HepG2 (cell line): ENCODE measurements around the gene INPP5K. TPM values are rescaled to one million over a fixed set of nuclear protein-coding genes. Genes with fewer than 3 reads are reported as not detected.
A peak's percentile ranks its signal among the peaks of the same experiment; 100 is the strongest.

ENCODE experiments used
- ATAC-seq: fragments of 200-7000 bp; cut with Tn5 transposase; 3 replicates; pipeline ENCODE4 v1.9.1; 2020; ENCODE audit warnings: mild to moderate bottlenecking, moderate library complexity
- BruUV-seq: library from RNA; stranded (reverse); fragments of 400-500 nt; replicated peaks from 2 replicates; lab custom pipeline; 2021; lab: Mats Ljungman, UMichigan
- CTCF ChIA-PET: fragments of 300-600 bp; formaldehyde crosslinking; extraction: SDS; loops from one replicate; lab custom pipeline; 2021; ENCODE audit warnings: low total read pairs, inconsistent platforms, low intra/inter-chr PET ratio; lab: Yijun Ruan, JAX
- POLR2A ChIA-PET: fragments of 350-600 bp; sonication (Branson Sonifier 250); formaldehyde crosslinking; loops from one replicate; lab custom pipeline; 2020; ENCODE audit warnings: antibody characterized with exemption, inconsistent platforms; lab: Yijun Ruan, JAX
- DNase-seq: peaks from one replicate; pipeline ENCODE4 v3.0.0-alpha.2; 2015; ENCODE audit warnings: low spot score
- FAIRE-seq: peaks from 3 replicates; lab custom pipeline; 2011; peaks lifted over from hg19 to GRCh38; lab: Jason Lieb, UNC
- H2AFZ ChIP-seq: one replicate; pipeline ENCODE4 v1.6.1; 2011; ENCODE audit warnings: low read length, inconsistent platforms
- H3K27ac ChIP-seq: fragments of 300-600 bp; 3 replicates; pipeline ENCODE4 v1.8.0; 2011; ENCODE audit warnings: mixed run types, mild to moderate bottlenecking, mixed read lengths, low read length, inconsistent platforms; ENCODE audit not compliant: insufficient read depth; ENCODE audit errors: extremely low read length
- H3K27me3 ChIP-seq, 2 experiments: fragments of 200-600 bp in 1 of 2; 2 replicates in 1 of 2; 3 replicates in 1 of 2; pipeline versions ENCODE4 v1.6.0 to v1.8.0; 2011; ENCODE audit warnings: low read length in 2 of 2, mild to moderate bottlenecking in 2 of 2, moderate library complexity in 2 of 2, inconsistent platforms in 1 of 2; ENCODE audit not compliant: insufficient read depth in 2 of 2, control insufficient read depth in 1 of 2
- H3K36me3 ChIP-seq, 2 experiments: fragments of 200-600 bp in 1 of 2; replicated peaks in 1 of 2; 2 replicates in 1 of 2; 3 replicates in 1 of 2; pipeline versions ENCODE4 v1.5.1 to v1.8.0; 2011; ENCODE audit warnings: low read length in 2 of 2, inconsistent platforms in 1 of 2; ENCODE audit not compliant: insufficient read depth in 2 of 2, control insufficient read depth in 1 of 2
- H3K4me1 ChIP-seq: 2 replicates; pipeline ENCODE4 v1.5.1; 2012; ENCODE audit warnings: low read length, inconsistent platforms; ENCODE audit not compliant: insufficient read depth
- H3K4me2 ChIP-seq: 2 replicates; pipeline ENCODE4 v1.6.0; 2011; ENCODE audit warnings: low read depth, low read length, inconsistent platforms
- H3K4me3 ChIP-seq, 3 experiments: fragments of 200-600 bp in 1 of 3; sonication (generic), shearing (Covaris generic) in 1 of 3; replicated peaks in 1 of 3; 2 replicates each; pipeline ENCODE4 v1.5.1; 2011 to 2016; ENCODE audit warnings: low read length in 3 of 3, inconsistent platforms in 2 of 3, low read depth in 2 of 3, mild to moderate bottlenecking in 2 of 3, control low read depth in 1 of 3, mixed read lengths in 1 of 3; ENCODE audit not compliant: insufficient read depth in 1 of 3
- H3K79me2 ChIP-seq: one replicate; pipeline ENCODE4 v1.6.1; 2011; ENCODE audit warnings: low read length, inconsistent platforms; ENCODE audit not compliant: insufficient read depth
- H3K9ac ChIP-seq: 2 replicates; pipeline ENCODE4 v1.6.0; 2011; ENCODE audit warnings: mild to moderate bottlenecking, low read depth, low read length, inconsistent platforms; ENCODE audit not compliant: insufficient read depth
- H3K9me3 ChIP-seq: 2 replicates; pipeline ENCODE4 v1.5.1; 2012; ENCODE audit warnings: mild to moderate bottlenecking, low read length
- H4K20me1 ChIP-seq: 2 replicates; pipeline ENCODE4 v1.6.0; 2011; ENCODE audit warnings: inconsistent platforms, mild to moderate bottlenecking, low read length, moderate library complexity; ENCODE audit not compliant: insufficient read depth
- ATM ChIP-seq: fragments of 450-650 bp; IDR thresholded peaks from 2 replicates; pipeline ENCODE4 v1.7.1; 2017; ENCODE audit warnings: mild to moderate bottlenecking, borderline replicate concordance
- CREB3 ChIP-seq: sonication (generic); formaldehyde crosslinking; IDR thresholded peaks from 2 replicates; pipeline ENCODE4 v1.5.0; 2020; ENCODE audit warnings: missing genetic modification reagents
- ETS1 ChIP-seq: sonication (generic); formaldehyde crosslinking; IDR thresholded peaks from 2 replicates; pipeline ENCODE4 v1.4.0; 2020; ENCODE audit warnings: missing genetic modification reagents
- HMGXB4 ChIP-seq, 2 experiments: sonication (generic) in 1 of 2; formaldehyde crosslinking in 1 of 2; IDR thresholded peaks; 2 replicates each; pipeline versions ENCODE4 v1.4.0 to v1.6.1; 2018 to 2020; ENCODE audit warnings: missing genetic modification reagents in 2 of 2, borderline replicate concordance in 1 of 2, low read depth in 1 of 2, mild to moderate bottlenecking in 1 of 2, missing biosample characterization in 1 of 2
- MLXIP ChIP-seq: sonication (generic); formaldehyde crosslinking; IDR thresholded peaks from 2 replicates; pipeline ENCODE4 v1.9.0; 2021; ENCODE audit warnings: missing genetic modification reagents, borderline replicate concordance
- NFIB ChIP-seq: sonication (generic); formaldehyde crosslinking; IDR thresholded peaks from 2 replicates; pipeline ENCODE4 v1.9.0; 2021; ENCODE audit warnings: missing genetic modification reagents, mild to moderate bottlenecking, borderline replicate concordance
- NR2C2 ChIP-seq: sonication (generic); formaldehyde crosslinking; IDR thresholded peaks from 2 replicates; pipeline ENCODE4 v1.4.0; 2020; ENCODE audit warnings: missing genetic modification reagents, mild to moderate bottlenecking, moderate library complexity, borderline replicate concordance
- PREB ChIP-seq: sonication (generic); formaldehyde crosslinking; IDR thresholded peaks from 2 replicates; pipeline ENCODE4 v1.4.0; 2020; ENCODE audit warnings: missing genetic modification reagents
- UBTF ChIP-seq: sonication (generic); formaldehyde crosslinking; IDR thresholded peaks from 2 replicates; pipeline ENCODE4 v1.4.0; 2020; ENCODE audit warnings: mild to moderate bottlenecking, missing genetic modification reagents
- ZNF720 ChIP-seq: sonication (generic); formaldehyde crosslinking; IDR thresholded peaks from 2 replicates; pipeline ENCODE4 v1.4.0; 2020; ENCODE audit warnings: missing genetic modification reagents
- ZSCAN21 ChIP-seq: sonication (generic); formaldehyde crosslinking; IDR thresholded peaks from 2 replicates; pipeline ENCODE4 v1.8.0; 2022; ENCODE audit warnings: mild to moderate bottlenecking, missing genetic modification reagents, moderate library complexity, borderline replicate concordance
- WGBS: methylation state at CpG from one replicate; pipeline ENCODE4 v1.1.6; 2017; ENCODE audit warnings: low lambda C conversion rate; 5-methylcytosine and 5-hydroxymethylcytosine counted together
- in situ Hi-C: cut with HindIII; loops from 2 replicates; pipeline ENCODE4 v1.10.0; 2017; ENCODE audit warnings: low pct_unique_long_range_greater_than_20kb; ENCODE audit not compliant: extremely low pct_ligation_motif_present
- intact Hi-C: fragments of 100-400 bp; cut with micrococcal nuclease; formaldehyde crosslinking; loops from one replicate; pipeline ENCODE4 v1.10.0; 2022; ENCODE audit not compliant: unreplicated experiment
- polyA plus RNA-seq, 8 experiments: library from polyadenylated mRNA; depleted of rRNA in 3 of 8; stranded (reverse) in 7 of 8; unstranded in 1 of 8; fragments of >200 nt; fragmentation: Illumina TruSeq in 4 of 8; extraction: Trizol in 4 of 8; gene quantifications; 2 replicates each; pipeline versions ENCODE4 v1.2.1 to v1.2.3, GENCODE V29; 2011 to 2016; ENCODE audit warnings: low read depth in 4 of 8, missing spikeins in 1 of 8, mixed read lengths in 1 of 8; ENCODE audit not compliant: insufficient read depth in 1 of 8
- total RNA-seq, 5 experiments: library from RNA; depleted of rRNA; stranded (reverse); fragments of >200 nt; fragmentation: Illumina TruSeq; extraction: Trizol; gene quantifications; 2 replicates each; pipeline ENCODE4 v1.2.3, GENCODE V29; 2016; ENCODE audit warnings: low read depth in 1 of 5

Gene INPP5K
- total and polyA plus RNA-seq, 2 of the 13 experiments (the other 11 are each of a cell fraction or from before 2014, with no cell fraction given) = 4.8 to 9.6 TPM

GRCh38 chr17:1562176-1562643 is 45.8 kb upstream of the INPP5K start:
- peak overlapping the region; percentile 93 for H3K4me2 ChIP-seq
- ChIA-PET CTCF (no interaction called here), POLR2A (interaction anchor here (0.6 to 0.7 kb wide), 3 partner anchors 12 to 155 kb away, joined by 3 to 12 read pairs (median 4); partner anchors contain the start of gene INPP5K)
- H3K27ac ChIP-seq = peak overlapping the region; percentile 54
- FAIRE-seq (no peak), ATAC-seq (peak; percentile 15), DNase-seq (no peak)
- H3K4me1 ChIP-seq = peaks cover 52% of the 10 kb centered on the region
- peak overlapping the region; percentile 79 to 91 (median 91) for H3K4me3 ChIP-seq
- no TSS peak for BruUV-seq
- H2AFZ ChIP-seq = no peak overlapping the region
- H3K9me3 ChIP-seq = no peaks in the 10 kb centered on the region
- peaks cover 0 to 5% of the 10 kb centered on the region in 2 experiments; a peak in 2 of 5 replicates for H3K36me3 ChIP-seq
- intact Hi-C loops (loop anchor here (5.0 kb wide), 1 partner anchor 45 kb away; the partner anchor contains the start of gene INPP5K), in situ Hi-C loops (no loop called here)
- 0% methylated on average over 20 of the region's 62 CpGs for WGBS
- 0 out of 5 replicates have a peak, but pooled peaks cover 0 to 7% of the 10 kb centered on the region in 2 experiments for H3K27me3 ChIP-seq
- H3K9ac ChIP-seq = peak overlapping the region; percentile 82
- peaks cover 39% of the 10 kb centered on the region for H3K79me2 ChIP-seq
- peaks cover 6% of the 10 kb centered on the region; the same call in 1 of the 2 replicates for H4K20me1 ChIP-seq
- TF ChIP-seq NFIB (no peak), NR2C2 (CRISPR knock-in tag) (0 out of 2 replicates have a peak, but pooled peaks have one; percentile 9), MLXIP (no peak), HMGXB4 (CRISPR knock-in tag; IDR thresholded peaks at IDR 0.05; ENCODE audit: borderline replicate concordance in 1 of 2, low read depth in 1 of 2) (peak; percentile 11 to 12; a peak in 2 of 4 replicates), UBTF (CRISPR knock-in tag) (peak; percentile 75; the same call in 1 of the 2 replicates), ETS1 (CRISPR knock-in tag) (0 out of 2 replicates have a peak, but pooled peaks have one; percentile 24), ZNF720 (CRISPR knock-in tag) (no peak), CREB3 (CRISPR knock-in tag) (no peak), ATM (no peak), PREB (CRISPR knock-in tag) (no peak), ZSCAN21 (no peak; the same call in 1 of the 2 replicates)
